Aorta (tissue), 5 donors: Measurements from ENCODE around the gene SSX4B. TPM values are rescaled to one million over a fixed set of nuclear protein-coding genes. Genes with fewer than 3 reads are reported as not detected.
"Not testable (repeated sequence)": the region's sequence is repeated elsewhere in the genome, so short reads cannot be mapped to it uniquely, and the experiment has no call there.

ENCODE experiments used
- ATAC-seq: fragments of 200-7000 bp; cut with Tn5 transposase; one replicate; pipeline ENCODE4 v1.9.1; 2022; ENCODE audit warnings: moderate library complexity; ENCODE audit not compliant: low FRiP score
- DNase-seq, 2 donors: peaks; one replicate each; pipeline ENCODE4 v3.0.0-alpha.2; 2020
- H3K27ac ChIP-seq, 2 donors: one replicate each; pipeline ENCODE4 v1.5.1; 2013; ENCODE audit warnings: low read length in 2 of 2, mild to moderate bottlenecking in 2 of 2, moderate library complexity in 2 of 2, control low read depth in 1 of 2, inconsistent platforms in 1 of 2, low read depth in 1 of 2
- H3K27me3 ChIP-seq, 2 donors: one replicate each; pipeline ENCODE4 v1.6.1; 2013; ENCODE audit warnings: control low read depth in 1 of 2, low read length in 1 of 2, mild to moderate bottlenecking in 1 of 2, moderate library complexity in 1 of 2; ENCODE audit not compliant: insufficient read depth in 2 of 2, control insufficient read depth in 1 of 2
- H3K36me3 ChIP-seq, 2 donors: one replicate each; pipeline ENCODE4 v1.6.1; 2013; ENCODE audit warnings: control low read depth in 1 of 2, low read length in 1 of 2, mild to moderate bottlenecking in 1 of 2; ENCODE audit not compliant: insufficient read depth in 2 of 2, control insufficient read depth in 1 of 2
- H3K4me1 ChIP-seq, 2 donors: one replicate each; pipeline ENCODE4 v1.6.1; 2013; ENCODE audit warnings: low read length in 2 of 2, control low read depth in 1 of 2, mild to moderate bottlenecking in 1 of 2, moderate library complexity in 1 of 2; ENCODE audit not compliant: insufficient read depth in 2 of 2, control insufficient read depth in 1 of 2
- H3K4me3 ChIP-seq, 2 donors: one replicate each; pipeline ENCODE4 v1.5.1; 2013; ENCODE audit warnings: low read length in 2 of 2, control low read depth in 1 of 2, mild to moderate bottlenecking in 1 of 2
- H3K9me3 ChIP-seq: one replicate; pipeline ENCODE4 v1.6.1; 2013; ENCODE audit warnings: mild to moderate bottlenecking, low read length; ENCODE audit not compliant: control insufficient read depth
- WGBS, 2 donors: extraction: QIAGEN DNeasy Blood & Tissue Kit; methylation state at CpG; one replicate each; pipeline ENCODE4 v1.1.7; 2013; 5-methylcytosine and 5-hydroxymethylcytosine counted together
- intact Hi-C, 2 donors: fragments of 100-400 bp; cut with DNase I; formaldehyde crosslinking; loops; one replicate each; pipeline versions ENCODE4 v1.14.2 to v1.15.0; 2022
- long read RNA-seq, 2 donors: library from polyadenylated mRNA; unstranded; transcript quantifications; one replicate each; pipeline ENCODE4 v2.0.0, GENCODE V29; 2020 to 2021
- polyA plus RNA-seq, 2 donors: library from polyadenylated mRNA; stranded (reverse); fragments of 200-250 nt; gene quantifications; one replicate each; pipeline ENCODE4 v1.2.3, GENCODE V29; 2013
- total RNA-seq, 2 donors: library from RNA; stranded (reverse); fragmentation: NEBNext Ultra II Directional; extraction: Animal tissue kit (Norgen Biotek cat#: 25700); gene quantifications; one replicate each; pipeline ENCODE4 v1.2.1, GENCODE V29; 2021
- donor health status: healthy with polysubstance abuse.
- donor health status: Bipolar disorder and iron deficiency.
- donor health status: DM: no; HTN: no; CAD: no.
- donor health status: DM: no; HTN: no; CAD: no.
- donor health status: DM: yes; HTN: yes; CAD: no.

Gene SSX4B, protein sequence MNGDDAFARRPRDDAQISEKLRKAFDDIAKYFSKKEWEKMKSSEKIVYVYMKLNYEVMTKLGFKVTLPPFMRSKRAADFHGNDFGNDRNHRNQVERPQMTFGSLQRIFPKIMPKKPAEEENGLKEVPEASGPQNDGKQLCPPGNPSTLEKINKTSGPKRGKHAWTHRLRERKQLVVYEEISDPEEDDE
- total RNA-seq, result not detected
- polyA plus RNA-seq, result not detected
- long read RNA-seq, donor 1, result 0 reads
- long read RNA-seq, donor 2, result 0 reads

DNA sequence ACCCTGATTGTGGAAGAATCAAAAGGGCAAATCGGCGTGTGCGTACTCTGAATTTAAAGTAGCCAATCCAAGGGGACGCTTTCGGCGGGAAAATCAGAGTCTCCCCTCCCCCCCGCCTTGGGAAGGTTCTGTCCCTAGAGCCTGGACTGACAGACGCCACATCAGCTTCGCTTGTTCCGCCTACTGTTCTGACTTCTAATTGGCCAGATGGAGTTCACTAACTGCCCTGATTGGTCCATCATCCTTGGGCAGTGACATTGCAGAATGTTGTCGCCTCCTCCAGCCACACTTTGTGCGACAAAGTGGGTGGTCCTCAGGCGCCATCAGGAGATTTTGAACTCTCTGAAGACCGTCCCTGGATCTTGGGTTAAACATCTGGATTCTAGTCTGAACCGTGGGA, at the start of gene SSX4B:
TSS of gene SSX4B (minus strand) at position 101 of the 400 bp plus-strand sequence. CDS start 588 bp downstream, outside the sequence.
- H3K9me3 ChIP-seq, DNase-seq, H3K4me1 ChIP-seq, H3K36me3 ChIP-seq, H3K4me3 ChIP-seq, H3K27me3 ChIP-seq, ATAC-seq, intact Hi-C loops, H3K27ac ChIP-seq: not testable (repeated sequence)
- WGBS, 2 donors, result no CpG with 5 or more reads among the region's 15 CpGs

DNA sequence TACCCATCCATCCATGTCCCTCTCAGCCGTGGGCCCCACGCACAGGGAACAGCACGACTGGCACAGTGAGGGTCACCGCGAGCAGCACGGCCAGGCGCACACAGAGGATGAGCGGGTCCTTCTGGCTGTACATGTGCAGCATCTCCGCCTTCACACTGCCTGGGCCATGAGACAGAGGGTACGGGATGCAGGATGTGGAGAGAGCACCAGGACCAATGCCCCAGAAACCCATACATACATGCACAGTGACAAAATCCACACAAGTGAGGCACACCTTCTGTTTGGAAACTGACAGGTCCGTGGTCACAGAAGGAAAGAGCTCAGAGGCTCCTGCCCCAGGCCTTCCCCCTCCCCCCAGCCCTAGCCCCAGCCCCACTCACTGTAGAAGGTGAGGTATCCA, 48.8 kb upstream of the SSX4B start:
- no peak overlapping the region for H3K27ac ChIP-seq
- H3K27me3 ChIP-seq, result no peaks in the 10 kb centered on the region
- H3K36me3 ChIP-seq, result no peaks in the 10 kb centered on the region
- H3K4me3 ChIP-seq, result no peak overlapping the region
- intact Hi-C loops, result no loop called here
- H3K9me3 ChIP-seq, result no peaks in the 10 kb centered on the region
- 91 to 93% methylated on average over 11 of the region's 11 CpGs for WGBS, 2 donors
- H3K4me1 ChIP-seq, result no peaks in the 10 kb centered on the region
- no peak for DNase-seq
- ATAC-seq, result no peak

DNA sequence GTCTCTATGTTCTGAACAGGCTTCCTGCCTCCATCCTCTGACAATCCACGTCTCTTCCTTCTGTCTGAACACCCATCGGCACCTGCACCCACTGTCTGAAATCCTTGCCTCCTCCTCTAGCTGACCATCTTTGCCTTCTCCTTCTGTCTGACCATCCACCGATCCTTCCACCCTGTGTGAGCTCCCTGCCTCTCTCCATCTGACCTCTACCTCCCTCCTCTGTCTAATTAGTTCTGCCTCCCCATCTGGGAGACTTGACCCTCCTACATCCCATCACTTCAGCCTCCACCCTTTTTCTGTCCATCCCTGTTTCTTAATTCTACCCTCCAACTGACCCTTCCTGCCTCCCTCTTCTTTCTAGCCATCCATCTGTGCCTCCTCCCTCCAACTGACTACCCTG, 48.3 kb upstream of the SSX4B start:
- H3K36me3 ChIP-seq, result no peaks in the 10 kb centered on the region
- ATAC-seq (no peak), DNase-seq (no peak)
- H3K9me3 ChIP-seq, result no peaks in the 10 kb centered on the region
- no peaks in the 10 kb centered on the region for H3K4me1 ChIP-seq
- no peak overlapping the region for H3K27ac ChIP-seq
- 93 to 94% methylated on average over 3 of the region's 3 CpGs for WGBS, 2 donors
- H3K27me3 ChIP-seq, result no peaks in the 10 kb centered on the region
- H3K4me3 ChIP-seq, result no peak overlapping the region
- intact Hi-C loops, result no loop called here

DNA sequence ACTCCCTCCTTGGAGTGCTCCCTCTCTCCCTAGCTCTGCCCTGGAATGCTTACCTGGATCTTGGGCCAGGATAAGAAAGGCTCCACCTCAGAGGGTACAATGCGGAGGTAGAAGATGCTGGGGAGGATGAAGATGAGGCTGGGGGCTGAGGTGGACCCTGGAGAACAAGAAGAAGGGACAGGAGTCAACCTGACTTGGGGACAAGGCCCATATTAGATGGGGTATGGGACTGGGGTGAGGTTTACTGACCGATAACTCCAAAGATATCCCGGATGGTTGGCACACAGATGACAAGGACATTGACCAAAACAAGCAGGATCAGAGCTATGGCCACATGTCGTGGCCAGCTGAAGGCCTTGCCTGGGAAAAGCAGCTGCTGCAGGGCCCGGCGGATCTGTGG, 47.7 kb upstream of the SSX4B start:
- Histone ChIP-seq H3K9me3 (no peaks in the 10 kb centered on the region), H3K27ac (no peak overlapping the region), H3K4me3 (no peak overlapping the region), H3K36me3 (no peaks in the 10 kb centered on the region), H3K27me3 (no peaks in the 10 kb centered on the region), H3K4me1 (no peaks in the 10 kb centered on the region)
- intact Hi-C loops, result no loop called here
- WGBS, 2 donors, result 90 to 91% methylated on average over 6 of the region's 6 CpGs
- no peak for DNase-seq
- ATAC-seq, result no peak

DNA sequence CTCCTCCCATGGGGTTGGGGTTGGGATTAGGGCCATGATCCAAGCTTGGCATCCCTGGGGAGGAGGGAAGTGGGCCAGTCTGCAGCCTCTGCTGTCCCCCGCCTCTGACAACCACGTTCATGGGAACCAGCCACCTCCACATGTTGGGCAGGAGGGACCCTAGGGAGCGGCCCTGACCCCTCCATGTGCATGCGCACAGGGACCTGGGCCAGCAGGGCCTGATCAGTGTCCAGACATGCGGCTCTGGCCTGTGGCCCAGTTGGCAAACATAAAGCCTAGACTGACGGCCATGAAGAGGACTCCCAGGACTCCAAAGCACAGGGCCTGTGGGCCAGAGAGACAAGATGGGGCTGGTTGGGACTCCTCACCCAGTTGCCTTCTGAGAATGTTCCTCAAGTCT, 47.0 kb upstream of the SSX4B start:
- no peaks in the 10 kb centered on the region for H3K9me3 ChIP-seq
- no peaks in the 10 kb centered on the region for H3K4me1 ChIP-seq
- no peaks in the 10 kb centered on the region for H3K27me3 ChIP-seq
- no peak overlapping the region for H3K4me3 ChIP-seq
- no peak overlapping the region for H3K27ac ChIP-seq
- H3K36me3 ChIP-seq, result no peaks in the 10 kb centered on the region
- intact Hi-C loops, result no loop called here
- no peak for ATAC-seq
- WGBS, 2 donors, result 52 to 60% methylated on average over 6 of the region's 6 CpGs
- DNase-seq, result no peak

DNA sequence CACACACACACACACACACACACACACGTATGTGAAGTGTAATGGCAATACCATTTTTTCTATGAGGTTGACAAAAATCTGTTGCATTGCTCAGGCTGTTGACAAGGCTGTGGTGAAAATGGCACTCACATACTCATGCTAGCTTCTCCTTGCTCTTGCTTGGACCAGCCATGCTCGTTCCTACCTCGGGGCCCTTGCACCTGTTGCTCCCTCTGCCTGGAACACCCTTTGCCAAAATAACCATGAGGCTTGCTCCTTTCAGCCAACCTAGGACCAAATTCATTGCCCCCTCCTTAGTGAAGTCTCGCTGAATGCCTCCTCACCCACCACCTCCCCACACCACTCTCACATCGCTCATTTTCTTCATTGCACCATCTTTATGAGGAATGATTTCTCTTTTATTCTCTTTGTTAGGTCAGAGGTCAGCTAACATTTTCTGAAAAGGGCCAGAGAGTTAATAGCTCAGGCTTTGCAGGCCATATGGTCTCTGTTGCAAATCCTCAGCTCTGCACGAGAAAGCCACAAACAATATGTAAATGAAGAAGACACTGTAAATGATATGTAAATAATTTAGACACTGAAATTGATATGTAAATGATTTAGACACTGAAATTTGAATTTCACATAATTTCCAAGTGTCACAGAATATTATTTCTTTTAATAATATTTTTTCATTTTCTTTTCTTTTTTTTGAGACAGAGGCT, 45.0 kb upstream of the SSX4B start:
- DNase-seq (no peak), ATAC-seq (no peak)
- Histone ChIP-seq H3K27ac (no peak overlapping the region), H3K4me3 (no peak overlapping the region), H3K4me1 (no peaks in the 10 kb centered on the region), H3K36me3 (no peaks in the 10 kb centered on the region), H3K9me3 (no peaks in the 10 kb centered on the region), H3K27me3 (no peaks in the 10 kb centered on the region)
- WGBS, 2 donors, result 83 to 85% methylated on average over 6 of the region's 6 CpGs
- intact Hi-C loops, result no loop called here

DNA sequence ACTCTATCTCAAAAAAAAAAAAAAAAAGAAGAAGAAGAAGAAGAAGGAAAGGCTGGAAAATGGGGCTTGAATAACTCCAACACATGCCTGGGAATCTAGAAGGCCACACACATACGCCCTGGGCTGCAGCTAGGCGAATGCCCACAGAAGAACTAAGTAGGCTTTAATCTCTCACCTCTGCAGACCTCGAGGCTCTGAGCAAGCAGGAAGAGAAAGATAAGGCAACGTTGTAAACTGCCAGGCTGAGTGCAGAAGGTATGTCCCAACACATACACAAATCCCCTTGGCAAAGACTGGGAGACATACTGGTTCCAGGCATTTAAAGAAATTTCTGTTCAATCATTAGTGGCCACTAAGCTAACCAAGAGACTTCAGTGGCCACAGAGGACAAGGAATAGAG, 39.9 kb upstream of the SSX4B start:
- no peaks in the 10 kb centered on the region for H3K36me3 ChIP-seq
- WGBS, 2 donors, result 55 to 56% methylated on average over 4 of the region's 4 CpGs
- no peaks in the 10 kb centered on the region for H3K4me1 ChIP-seq
- DNase-seq (no peak), ATAC-seq (no peak)
- H3K27me3 ChIP-seq, result no peaks in the 10 kb centered on the region
- no peak overlapping the region for H3K4me3 ChIP-seq
- H3K9me3 ChIP-seq, result no peaks in the 10 kb centered on the region
- intact Hi-C loops, result no loop called here
- no peak overlapping the region for H3K27ac ChIP-seq

DNA sequence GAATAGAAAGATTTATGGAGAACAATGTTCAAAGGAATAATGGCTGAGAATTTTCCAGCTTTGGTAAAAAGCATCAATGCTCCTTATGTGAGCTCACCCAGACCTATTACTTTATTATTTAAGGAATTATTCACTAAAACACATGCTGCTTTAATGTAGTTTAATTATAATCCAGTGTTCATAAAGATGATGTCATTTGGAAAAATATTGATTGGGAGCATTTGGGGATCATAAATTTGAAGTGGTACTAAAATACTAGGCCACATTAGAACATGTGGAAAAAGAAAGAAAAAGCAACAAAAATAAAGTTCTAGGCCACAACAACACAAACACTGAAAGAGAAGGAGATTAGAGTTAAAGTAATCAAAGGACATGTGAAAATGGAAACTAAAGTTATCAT, 38.3 kb upstream of the SSX4B start:
- intact Hi-C loops, result no loop called here
- no peak for ATAC-seq
- no peaks in the 10 kb centered on the region for H3K4me1 ChIP-seq

DNA sequence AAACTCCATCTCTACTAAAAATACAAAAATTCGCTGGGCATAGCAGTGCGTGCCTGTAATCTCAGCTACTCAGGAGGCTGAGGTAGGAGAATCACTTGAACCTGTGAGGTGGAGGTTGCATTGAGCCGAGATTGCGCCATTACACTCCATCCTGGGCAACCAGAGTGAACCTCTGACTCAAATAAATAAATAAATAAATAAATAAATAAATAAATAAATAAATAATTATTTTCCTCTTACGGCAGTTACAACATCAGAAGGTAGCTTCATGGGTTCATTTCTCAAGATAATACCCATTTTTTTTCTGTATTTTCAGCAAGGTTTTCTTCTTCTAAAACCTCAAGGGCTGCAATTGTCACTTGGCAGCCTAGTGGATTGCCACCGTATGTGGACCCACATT, 35.4 kb upstream of the SSX4B start:
- WGBS, 2 donors, result 82 to 88% methylated on average over 6 of the region's 6 CpGs
- H3K4me3 ChIP-seq, H3K4me1 ChIP-seq, H3K36me3 ChIP-seq, H3K27ac ChIP-seq, ATAC-seq, H3K9me3 ChIP-seq, DNase-seq, H3K27me3 ChIP-seq, intact Hi-C loops: not testable (repeated sequence)

More for the DNA sequence above, 38.3 kb upstream of the SSX4B start:
- Histone ChIP-seq H3K4me3 (no peak overlapping the region), H3K9me3 (no peaks in the 10 kb centered on the region), H3K27me3 (no peaks in the 10 kb centered on the region), H3K27ac (no peak overlapping the region), H3K36me3 (no peaks in the 10 kb centered on the region)
- no peak for DNase-seq
